OCI-LY7 (cell line): Measurements from ENCODE around the gene FAM163B.

ENCODE experiments used
- CTCF ChIP-seq: fragments of 200-600 bp; sonication (generic); conservative IDR thresholded peaks from 2 replicates; pipeline ENCODE4 v1.5.1; 2014; ENCODE audit warnings: mild to moderate bottlenecking, antibody characterized with exemption, low read length, moderate library complexity, mixed read lengths
- EZH2phosphoT487 ChIP-seq: fragments of 200-600 bp; sonication (generic); IDR thresholded peaks from 2 replicates; pipeline ENCODE4 v1.6.1; 2018; ENCODE audit warnings: low read depth, borderline replicate concordance, mild to moderate bottlenecking, mixed run types, antibody characterized with exemption, low read length, moderate library complexity, mixed read lengths

GRCh38 chr9:133615606-133616188 lies 6.5 kb upstream of the FAM163B start:
- TF ChIP-seq CTCF = no peak
- no peak for TF ChIP-seq EZH2phosphoT487
